HEK293T (cell line): ENCODE measurements around the gene KISS1R.

Experiments used
- BHLHE40 ChIP-seq: fragments of 450-650 bp; IDR thresholded peaks from 2 replicates; pipeline ENCODE4 v1.6.1; 2016; ENCODE audit warnings: mild to moderate bottlenecking, moderate library complexity, borderline replicate concordance
- ELF4 ChIP-seq: fragments of 450-650 bp; IDR thresholded peaks from 2 replicates; pipeline ENCODE4 v1.6.1; 2017; ENCODE audit warnings: antibody characterized with exemption
- FOXA1 ChIP-seq: fragments of 450-650 bp; IDR thresholded peaks from 2 replicates; pipeline ENCODE4 v1.6.1; 2016; ENCODE audit warnings: mild to moderate bottlenecking
- FOXM1 ChIP-seq: fragments of 450-650 bp; IDR thresholded peaks from 2 replicates; pipeline ENCODE4 v1.6.1; 2017; ENCODE audit warnings: mild to moderate bottlenecking, borderline replicate concordance
- HDGF ChIP-seq: fragments of 450-650 bp; IDR thresholded peaks from 2 replicates; pipeline ENCODE4 v1.6.1; 2017; ENCODE audit warnings: antibody characterized with exemption, borderline replicate concordance
- LEF1 ChIP-seq: fragments of 450-650 bp; IDR thresholded peaks from 2 replicates; pipeline ENCODE4 v1.6.1; 2017; ENCODE audit warnings: mild to moderate bottlenecking, borderline replicate concordance

- TF ChIP-seq ELF4 (no peak), FOXM1 (no peak), HDGF (no peak), BHLHE40 (no peak), LEF1 (no peak), FOXA1 (no peak)
Measured at GRCh38 chr19:934197-934840, 17.2 kb downstream of the KISS1R start.
